ENCODE data around the gene IL6. TPM values are rescaled to one million over a fixed set of nuclear protein-coding genes. Genes with fewer than 3 reads are reported as not detected.

Gene IL6
- total and polyA plus RNA-seq, 2 of the 8 experiments (the other 6 are each of a cell fraction or from before 2014, with no cell fraction given), result 0.12 to 0.41 TPM

DNA sequence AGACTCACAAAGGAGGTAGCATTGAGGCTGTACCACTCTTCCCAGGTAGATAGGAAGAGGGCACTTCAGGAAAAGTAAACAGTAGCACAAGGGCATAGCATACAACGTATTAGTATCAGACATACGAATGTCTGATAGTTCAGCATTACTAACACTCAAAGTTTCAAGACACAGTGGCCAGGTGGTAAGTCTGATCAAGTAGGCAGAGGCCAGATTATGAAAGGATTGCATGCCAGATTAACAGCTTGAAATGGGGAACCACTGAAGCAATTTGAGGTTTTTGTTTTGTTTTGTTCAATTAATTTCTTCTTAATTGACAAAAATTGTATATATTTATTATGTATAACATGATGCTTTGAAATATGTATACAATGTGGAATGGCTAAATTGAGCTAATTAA is 45.7 kb upstream of the IL6 start (continued):
- TF ChIP-seq, protein P1, sequence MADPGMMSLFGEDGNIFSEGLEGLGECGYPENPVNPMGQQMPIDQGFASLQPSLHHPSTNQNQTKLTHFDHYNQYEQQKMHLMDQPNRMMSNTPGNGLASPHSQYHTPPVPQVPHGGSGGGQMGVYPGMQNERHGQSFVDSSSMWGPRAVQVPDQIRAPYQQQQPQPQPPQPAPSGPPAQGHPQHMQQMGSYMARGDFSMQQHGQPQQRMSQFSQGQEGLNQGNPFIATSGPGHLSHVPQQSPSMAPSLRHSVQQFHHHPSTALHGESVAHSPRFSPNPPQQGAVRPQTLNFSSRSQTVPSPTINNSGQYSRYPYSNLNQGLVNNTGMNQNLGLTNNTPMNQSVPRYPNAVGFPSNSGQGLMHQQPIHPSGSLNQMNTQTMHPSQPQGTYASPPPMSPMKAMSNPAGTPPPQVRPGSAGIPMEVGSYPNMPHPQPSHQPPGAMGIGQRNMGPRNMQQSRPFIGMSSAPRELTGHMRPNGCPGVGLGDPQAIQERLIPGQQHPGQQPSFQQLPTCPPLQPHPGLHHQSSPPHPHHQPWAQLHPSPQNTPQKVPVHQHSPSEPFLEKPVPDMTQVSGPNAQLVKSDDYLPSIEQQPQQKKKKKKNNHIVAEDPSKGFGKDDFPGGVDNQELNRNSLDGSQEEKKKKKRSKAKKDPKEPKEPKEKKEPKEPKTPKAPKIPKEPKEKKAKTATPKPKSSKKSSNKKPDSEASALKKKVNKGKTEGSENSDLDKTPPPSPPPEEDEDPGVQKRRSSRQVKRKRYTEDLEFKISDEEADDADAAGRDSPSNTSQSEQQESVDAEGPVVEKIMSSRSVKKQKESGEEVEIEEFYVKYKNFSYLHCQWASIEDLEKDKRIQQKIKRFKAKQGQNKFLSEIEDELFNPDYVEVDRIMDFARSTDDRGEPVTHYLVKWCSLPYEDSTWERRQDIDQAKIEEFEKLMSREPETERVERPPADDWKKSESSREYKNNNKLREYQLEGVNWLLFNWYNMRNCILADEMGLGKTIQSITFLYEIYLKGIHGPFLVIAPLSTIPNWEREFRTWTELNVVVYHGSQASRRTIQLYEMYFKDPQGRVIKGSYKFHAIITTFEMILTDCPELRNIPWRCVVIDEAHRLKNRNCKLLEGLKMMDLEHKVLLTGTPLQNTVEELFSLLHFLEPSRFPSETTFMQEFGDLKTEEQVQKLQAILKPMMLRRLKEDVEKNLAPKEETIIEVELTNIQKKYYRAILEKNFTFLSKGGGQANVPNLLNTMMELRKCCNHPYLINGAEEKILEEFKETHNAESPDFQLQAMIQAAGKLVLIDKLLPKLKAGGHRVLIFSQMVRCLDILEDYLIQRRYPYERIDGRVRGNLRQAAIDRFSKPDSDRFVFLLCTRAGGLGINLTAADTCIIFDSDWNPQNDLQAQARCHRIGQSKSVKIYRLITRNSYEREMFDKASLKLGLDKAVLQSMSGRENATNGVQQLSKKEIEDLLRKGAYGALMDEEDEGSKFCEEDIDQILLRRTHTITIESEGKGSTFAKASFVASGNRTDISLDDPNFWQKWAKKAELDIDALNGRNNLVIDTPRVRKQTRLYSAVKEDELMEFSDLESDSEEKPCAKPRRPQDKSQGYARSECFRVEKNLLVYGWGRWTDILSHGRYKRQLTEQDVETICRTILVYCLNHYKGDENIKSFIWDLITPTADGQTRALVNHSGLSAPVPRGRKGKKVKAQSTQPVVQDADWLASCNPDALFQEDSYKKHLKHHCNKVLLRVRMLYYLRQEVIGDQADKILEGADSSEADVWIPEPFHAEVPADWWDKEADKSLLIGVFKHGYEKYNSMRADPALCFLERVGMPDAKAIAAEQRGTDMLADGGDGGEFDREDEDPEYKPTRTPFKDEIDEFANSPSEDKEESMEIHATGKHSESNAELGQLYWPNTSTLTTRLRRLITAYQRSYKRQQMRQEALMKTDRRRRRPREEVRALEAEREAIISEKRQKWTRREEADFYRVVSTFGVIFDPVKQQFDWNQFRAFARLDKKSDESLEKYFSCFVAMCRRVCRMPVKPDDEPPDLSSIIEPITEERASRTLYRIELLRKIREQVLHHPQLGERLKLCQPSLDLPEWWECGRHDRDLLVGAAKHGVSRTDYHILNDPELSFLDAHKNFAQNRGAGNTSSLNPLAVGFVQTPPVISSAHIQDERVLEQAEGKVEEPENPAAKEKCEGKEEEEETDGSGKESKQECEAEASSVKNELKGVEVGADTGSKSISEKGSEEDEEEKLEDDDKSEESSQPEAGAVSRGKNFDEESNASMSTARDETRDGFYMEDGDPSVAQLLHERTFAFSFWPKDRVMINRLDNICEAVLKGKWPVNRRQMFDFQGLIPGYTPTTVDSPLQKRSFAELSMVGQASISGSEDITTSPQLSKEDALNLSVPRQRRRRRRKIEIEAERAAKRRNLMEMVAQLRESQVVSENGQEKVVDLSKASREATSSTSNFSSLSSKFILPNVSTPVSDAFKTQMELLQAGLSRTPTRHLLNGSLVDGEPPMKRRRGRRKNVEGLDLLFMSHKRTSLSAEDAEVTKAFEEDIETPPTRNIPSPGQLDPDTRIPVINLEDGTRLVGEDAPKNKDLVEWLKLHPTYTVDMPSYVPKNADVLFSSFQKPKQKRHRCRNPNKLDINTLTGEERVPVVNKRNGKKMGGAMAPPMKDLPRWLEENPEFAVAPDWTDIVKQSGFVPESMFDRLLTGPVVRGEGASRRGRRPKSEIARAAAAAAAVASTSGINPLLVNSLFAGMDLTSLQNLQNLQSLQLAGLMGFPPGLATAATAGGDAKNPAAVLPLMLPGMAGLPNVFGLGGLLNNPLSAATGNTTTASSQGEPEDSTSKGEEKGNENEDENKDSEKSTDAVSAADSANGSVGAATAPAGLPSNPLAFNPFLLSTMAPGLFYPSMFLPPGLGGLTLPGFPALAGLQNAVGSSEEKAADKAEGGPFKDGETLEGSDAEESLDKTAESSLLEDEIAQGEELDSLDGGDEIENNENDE (IDR thresholded peaks at IDR 0.05; ENCODE audit: insufficient replicate concordance, low read length), result no peak
- TF ChIP-seq ASH2L (IDR thresholded peaks at IDR 0.05; ENCODE audit: low read length) (no peak), SIN3A (conservative IDR thresholded peaks at IDR 0.05 in 1 of 2, IDR thresholded peaks at IDR 0.05 in 1 of 2; ENCODE audit: low read depth in 1 of 2, low read length in 2 of 2) (no peak), TEAD4 (IDR thresholded peaks at IDR 0.05; ENCODE audit: low read depth, low read length) (no peak), ZNF274 (IDR thresholded peaks at IDR 0.05; ENCODE audit: borderline replicate concordance, extremely low read depth, low read length) (no peak), CEBPB (IDR thresholded peaks at IDR 0.05; ENCODE audit: low read depth, low read length) (no peak), SIRT6 (IDR thresholded peaks at IDR 0.05; ENCODE audit: low read length) (no peak), YY1 (IDR thresholded peaks at IDR 0.05; ENCODE audit: low read depth, low read length) (no peak)
- TF ChIP-seq, protein P2, sequence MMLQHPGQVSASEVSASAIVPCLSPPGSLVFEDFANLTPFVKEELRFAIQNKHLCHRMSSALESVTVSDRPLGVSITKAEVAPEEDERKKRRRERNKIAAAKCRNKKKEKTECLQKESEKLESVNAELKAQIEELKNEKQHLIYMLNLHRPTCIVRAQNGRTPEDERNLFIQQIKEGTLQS (IDR thresholded peaks at IDR 0.05; ENCODE audit: insufficient read depth, low read depth, low read length), result no peak
